ENCODE measurements around the gene NECTIN2. TPM values are rescaled to one million over a fixed set of nuclear protein-coding genes. Genes with fewer than 3 reads are reported as not detected.
"Not testable (repeated sequence)": the region's sequence is repeated elsewhere in the genome, so short reads cannot be mapped to it uniquely, and the experiment has no call there.

NECTIN2 gene
- total RNA-seq, 4 donors from 2014 or later = 27.6 to 47.8 (median 41.6) TPM

- H3K27ac ChIP-seq = no peak overlapping the region
- peaks cover 0 to 75% of the 10 kb centered on the region in 2 donors for H3K36me3 ChIP-seq
- 84 to 85% methylated on average over 4 to 5 of the region's 5 CpGs for WGBS, 2 donors (ENCODE audit: low coverage in 1 of 2)
- H3K9me3 ChIP-seq = no peaks in the 10 kb centered on the region
- H3K4me1 ChIP-seq = no peaks in the 10 kb centered on the region
- ATAC-seq = no peak
- H3K27me3 ChIP-seq = no peaks in the 10 kb centered on the region
- TF ChIP-seq POLR2A (IDR thresholded peaks at IDR 0.05) (no peak), POLR2AphosphoS5 (IDR thresholded peaks at IDR 0.05) (no peak), EP300 (IDR thresholded peaks at IDR 0.05) (no peak)
- TF ChIP-seq, protein P1, sequence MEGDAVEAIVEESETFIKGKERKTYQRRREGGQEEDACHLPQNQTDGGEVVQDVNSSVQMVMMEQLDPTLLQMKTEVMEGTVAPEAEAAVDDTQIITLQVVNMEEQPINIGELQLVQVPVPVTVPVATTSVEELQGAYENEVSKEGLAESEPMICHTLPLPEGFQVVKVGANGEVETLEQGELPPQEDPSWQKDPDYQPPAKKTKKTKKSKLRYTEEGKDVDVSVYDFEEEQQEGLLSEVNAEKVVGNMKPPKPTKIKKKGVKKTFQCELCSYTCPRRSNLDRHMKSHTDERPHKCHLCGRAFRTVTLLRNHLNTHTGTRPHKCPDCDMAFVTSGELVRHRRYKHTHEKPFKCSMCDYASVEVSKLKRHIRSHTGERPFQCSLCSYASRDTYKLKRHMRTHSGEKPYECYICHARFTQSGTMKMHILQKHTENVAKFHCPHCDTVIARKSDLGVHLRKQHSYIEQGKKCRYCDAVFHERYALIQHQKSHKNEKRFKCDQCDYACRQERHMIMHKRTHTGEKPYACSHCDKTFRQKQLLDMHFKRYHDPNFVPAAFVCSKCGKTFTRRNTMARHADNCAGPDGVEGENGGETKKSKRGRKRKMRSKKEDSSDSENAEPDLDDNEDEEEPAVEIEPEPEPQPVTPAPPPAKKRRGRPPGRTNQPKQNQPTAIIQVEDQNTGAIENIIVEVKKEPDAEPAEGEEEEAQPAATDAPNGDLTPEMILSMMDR (IDR thresholded peaks at IDR 0.05) = no peak
- H3K4me3 ChIP-seq = no peak overlapping the region
Measured at GRCh38 chr19:44883922-44884321, 37.8 kb downstream of the NECTIN2 start.

DNA sequence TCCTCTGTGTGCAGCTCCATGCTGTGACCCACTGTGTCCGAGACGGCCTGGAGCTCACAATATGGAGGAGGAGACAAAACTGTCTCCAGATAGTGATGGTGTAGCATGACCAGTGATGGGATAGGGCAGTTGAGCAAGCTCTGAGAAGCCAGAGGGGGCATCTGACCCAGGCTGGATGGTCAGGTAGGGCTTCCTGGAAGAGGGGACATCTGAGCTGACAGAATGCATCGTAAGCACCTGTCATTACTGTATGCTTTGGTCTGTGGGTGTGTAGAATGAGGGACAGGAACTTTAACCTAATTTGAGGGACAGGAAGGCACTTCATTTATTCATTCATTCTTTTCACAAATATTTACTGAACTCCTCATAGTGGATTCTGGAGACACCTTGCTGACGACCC is 38.5 kb downstream of the NECTIN2 start:
- Histone ChIP-seq H3K27me3 (no peaks in the 10 kb centered on the region), H3K9me3 (no peaks in the 10 kb centered on the region), H3K4me1 (peaks cover 0 to 5% (median 2%) of the 10 kb centered on the region in 3 donors), H3K4me3 (no peak overlapping the region), H3K36me3 (peaks cover 0 to 69% of the 10 kb centered on the region in 2 donors), H3K27ac (no peak overlapping the region)
- TF ChIP-seq POLR2AphosphoS5 (IDR thresholded peaks at IDR 0.05) (no peak), POLR2A (IDR thresholded peaks at IDR 0.05) (no peak), EP300 (IDR thresholded peaks at IDR 0.05) (no peak)
- TF ChIP-seq, protein P1 (IDR thresholded peaks at IDR 0.05) = no peak
- no peak for ATAC-seq
- 78 to 100% methylated on average over 2 of the region's 4 CpGs for WGBS, 2 donors (ENCODE audit: low coverage in 1 of 2)

GRCh38 chr19:44886141-44886540 is 40.0 kb downstream of the NECTIN2 start:
- no peak for ATAC-seq
- TF ChIP-seq EP300 (IDR thresholded peaks at IDR 0.05) (no peak), POLR2AphosphoS5 (IDR thresholded peaks at IDR 0.05) (no peak), POLR2A (IDR thresholded peaks at IDR 0.05) (no peak)
- TF ChIP-seq, protein P1 (IDR thresholded peaks at IDR 0.05) = no peak
- Histone ChIP-seq H3K27ac (no peak overlapping the region), H3K27me3 (no peaks in the 10 kb centered on the region), H3K4me3 (no peak overlapping the region), H3K4me1 (peaks cover 0 to 12% (median 8%) of the 10 kb centered on the region in 3 donors), H3K9me3 (no peaks in the 10 kb centered on the region), H3K36me3 (peaks cover 0 to 65% of the 10 kb centered on the region in 2 donors)
- WGBS, 2 donors (ENCODE audit: low coverage in 1 of 2) = 75 to 100% methylated on average over 1 to 2 of the region's 6 CpGs

- TF ChIP-seq POLR2AphosphoS5 (IDR thresholded peaks at IDR 0.05) = no peak
- TF ChIP-seq POLR2A (IDR thresholded peaks at IDR 0.05) = no peak
- TF ChIP-seq, protein P1 (IDR thresholded peaks at IDR 0.05) = no peak
- no peak for TF ChIP-seq EP300 (IDR thresholded peaks at IDR 0.05)
- Histone ChIP-seq H3K9me3 (no peaks in the 10 kb centered on the region), H3K4me3 (no peak overlapping the region), H3K27ac (no peak overlapping the region), H3K36me3 (peaks cover 0 to 65% of the 10 kb centered on the region in 2 donors), H3K27me3 (no peaks in the 10 kb centered on the region), H3K4me1 (peaks cover 0 to 26% (median 19%) of the 10 kb centered on the region in 3 donors)
- no peak for ATAC-seq
- 73 to 80% methylated on average over 2 to 4 of the region's 4 CpGs for WGBS, 2 donors (ENCODE audit: low coverage in 1 of 2)
Measured at GRCh38 chr19:44887648-44888047, 41.6 kb downstream of the NECTIN2 start.

- not testable (repeated sequence) for H3K27me3 ChIP-seq, ATAC-seq, H3K27ac ChIP-seq, H3K9me3 ChIP-seq, H3K4me3 ChIP-seq
- peaks cover 0 to 32% (median 20%) of the 10 kb centered on the region in 3 donors for H3K4me1 ChIP-seq
- H3K36me3 ChIP-seq = peaks cover 0 to 65% of the 10 kb centered on the region in 2 donors
- 87% methylated on average over 3 of the region's 5 CpGs; no CpG with 5 or more reads in 1 of the 2 donors for WGBS, 2 donors (ENCODE audit: low coverage in 1 of 2)
Measured at GRCh38 chr19:44888335-44888734, 42.2 kb downstream of the NECTIN2 start.
